Neuronal stem cell (in vitro differentiated cells): ENCODE results near the gene CEP68.
A peak's percentile ranks its signal among the peaks of the same experiment; 100 is the strongest.

Experiments used
- DNase-seq: peaks from one replicate; pipeline ENCODE4 v3.0.0-alpha.2; 2013; ENCODE audit warnings: low spot score
- H2AFZ ChIP-seq: one replicate; pipeline ENCODE4 v1.6.1; 2013; ENCODE audit warnings: mild to moderate bottlenecking, low read length, inconsistent platforms
- H2AK5ac ChIP-seq: 2 replicates; pipeline ENCODE4 v1.6.1; 2013; ENCODE audit warnings: low read depth, mild to moderate bottlenecking, inconsistent platforms, low read length, moderate library complexity, mixed read lengths
- H2BK120ac ChIP-seq: 2 replicates; pipeline ENCODE4 v1.6.1; 2013; ENCODE audit warnings: low read depth, mild to moderate bottlenecking, inconsistent platforms, low read length, moderate library complexity, mixed read lengths
- H2BK12ac ChIP-seq: one replicate; pipeline ENCODE4 v1.6.1; 2013; ENCODE audit warnings: low read length, inconsistent platforms
- H2BK15ac ChIP-seq: 2 replicates; pipeline ENCODE4 v1.6.1; 2013; ENCODE audit warnings: mild to moderate bottlenecking, low read length, inconsistent platforms, mixed read lengths
- H2BK5ac ChIP-seq: one replicate; pipeline ENCODE4 v1.6.1; 2013; ENCODE audit warnings: inconsistent platforms, mild to moderate bottlenecking, low read length, moderate library complexity
- H3K14ac ChIP-seq: one replicate; pipeline ENCODE4 v1.6.1; 2013; ENCODE audit warnings: low read length, inconsistent platforms
- H3K18ac ChIP-seq: 2 replicates; pipeline ENCODE4 v1.6.1; 2013; ENCODE audit warnings: low read length, inconsistent platforms
- H3K23ac ChIP-seq: 2 replicates; pipeline ENCODE4 v1.6.1; 2013; ENCODE audit warnings: low read depth, mild to moderate bottlenecking, mixed read lengths, low read length, inconsistent platforms; ENCODE audit not compliant: poor library complexity
- H3K27ac ChIP-seq: replicated peaks from 3 replicates; pipeline ENCODE4 v1.5.1; 2013; ENCODE audit warnings: low read length, inconsistent platforms
- H3K27me3 ChIP-seq, 3 experiments: 2 replicates each; pipeline ENCODE4 v1.6.1; 2013; ENCODE audit warnings: low read length in 3 of 3, mild to moderate bottlenecking in 2 of 3, inconsistent platforms in 1 of 3, low read depth in 1 of 3, mixed read lengths in 1 of 3, moderate library complexity in 1 of 3; ENCODE audit not compliant: control insufficient read depth in 3 of 3, insufficient read depth in 3 of 3
- H3K36me3 ChIP-seq, 2 donors: replicated peaks in 1 of 2; 2 replicates each; pipeline ENCODE4 v1.6.1; 2013; ENCODE audit warnings: low read length in 2 of 2; ENCODE audit not compliant: control insufficient read depth in 2 of 2, insufficient read depth in 2 of 2
- H3K4ac ChIP-seq: 2 replicates; pipeline ENCODE4 v1.6.1; 2013; ENCODE audit warnings: inconsistent platforms, mild to moderate bottlenecking, low read length, moderate library complexity
- H3K4me1 ChIP-seq, 2 donors: 1 replicate in 1 of 2; 2 replicates in 1 of 2; pipeline ENCODE4 v1.6.1; 2013; ENCODE audit warnings: low read length in 2 of 2, low read depth in 1 of 2; ENCODE audit not compliant: control insufficient read depth in 2 of 2, insufficient read depth in 1 of 2
- H3K4me2 ChIP-seq: one replicate; pipeline ENCODE4 v1.6.1; 2013; ENCODE audit warnings: mild to moderate bottlenecking, low read length, inconsistent platforms; ENCODE audit not compliant: insufficient read depth, poor library complexity, severe bottlenecking
- H3K4me3 ChIP-seq, 2 donors: 2 replicates each; pipeline ENCODE4 v1.5.1; 2013; ENCODE audit warnings: low read length in 2 of 2, mild to moderate bottlenecking in 2 of 2, inconsistent platforms in 1 of 2, moderate library complexity in 1 of 2
- H3K79me1 ChIP-seq: one replicate; pipeline ENCODE4 v1.6.1; 2013; ENCODE audit warnings: low read depth, mild to moderate bottlenecking, inconsistent platforms, low read length, moderate library complexity
- H3K9ac ChIP-seq: one replicate; pipeline ENCODE4 v1.6.1; 2013; ENCODE audit warnings: mild to moderate bottlenecking, low read depth, low read length, inconsistent platforms; ENCODE audit not compliant: poor library complexity
- H3K9me3 ChIP-seq, 2 donors: replicated peaks in 1 of 2; 2 replicates each; pipeline versions ENCODE3 to v1.6.1; 2013; ENCODE audit warnings: low read length in 2 of 2, mild to moderate bottlenecking in 2 of 2, inconsistent platforms in 1 of 2, low read depth in 1 of 2, mixed read lengths in 1 of 2, moderate library complexity in 1 of 2; ENCODE audit not compliant: control insufficient read depth in 2 of 2, insufficient read depth in 1 of 2
- H4K8ac ChIP-seq: one replicate; pipeline ENCODE4 v1.6.1; 2013; ENCODE audit warnings: low read depth, mild to moderate bottlenecking, inconsistent platforms, low read length, moderate library complexity
- H4K91ac ChIP-seq: one replicate; pipeline ENCODE4 v1.6.1; 2013; ENCODE audit warnings: low read length, low read depth, mild to moderate bottlenecking, inconsistent platforms; ENCODE audit not compliant: poor library complexity
- WGBS, 2 donors: extraction: QIAGEN DNeasy Blood & Tissue Kit; methylation state at CpG; one replicate each; pipeline ENCODE4 v1.1.7; 2013; ENCODE audit warnings: missing lambda C conversion rate in 2 of 2, mixed read lengths in 1 of 2; ENCODE audit not compliant: insufficient read length in 2 of 2, insufficient replicate concordance in 1 of 2; ENCODE audit errors: extremely low coverage in 2 of 2; 5-methylcytosine and 5-hydroxymethylcytosine counted together

The CEP68 gene

GRCh38 chr2:65128297-65129190 lies 72.3 kb downstream of the CEP68 start:
- Histone ChIP-seq H2BK120ac (no peak overlapping the region), H3K4ac (no peak overlapping the region), H2AK5ac (no peak overlapping the region), H2BK5ac (no peak overlapping the region), H4K8ac (no peak overlapping the region), H3K4me1 (peaks cover 4 to 6% of the 10 kb centered on the region in 2 donors), H3K9me3 (peaks cover 0 to 3% of the 10 kb centered on the region in 2 donors), H3K23ac (no peak overlapping the region), H2BK15ac (no peak overlapping the region), H3K36me3 (peaks cover 0 to under 1% of the 10 kb centered on the region in 2 donors), H2AFZ (no peak overlapping the region), H3K4me2 (peak overlapping the region; percentile 38), H3K18ac (no peak overlapping the region), H3K14ac (no peak overlapping the region), H3K27ac (no peak overlapping the region), H3K27me3 (no peaks in the 10 kb centered on the region), H4K91ac (no peak overlapping the region), H3K4me3 (peak overlapping the region; percentile 57 to 62), H3K79me1 (peaks cover 3% of the 10 kb centered on the region), H3K9ac (no peak overlapping the region), H2BK12ac (no peak overlapping the region)
- no peak for DNase-seq
- WGBS, 2 donors = no CpG with 5 or more reads among the region's 8 CpGs

GRCh38 chr2:65129286-65129825 lies 73.1 kb downstream of the CEP68 start:
- H3K4me3 ChIP-seq = peak overlapping the region; percentile 62 to 97

DNA sequence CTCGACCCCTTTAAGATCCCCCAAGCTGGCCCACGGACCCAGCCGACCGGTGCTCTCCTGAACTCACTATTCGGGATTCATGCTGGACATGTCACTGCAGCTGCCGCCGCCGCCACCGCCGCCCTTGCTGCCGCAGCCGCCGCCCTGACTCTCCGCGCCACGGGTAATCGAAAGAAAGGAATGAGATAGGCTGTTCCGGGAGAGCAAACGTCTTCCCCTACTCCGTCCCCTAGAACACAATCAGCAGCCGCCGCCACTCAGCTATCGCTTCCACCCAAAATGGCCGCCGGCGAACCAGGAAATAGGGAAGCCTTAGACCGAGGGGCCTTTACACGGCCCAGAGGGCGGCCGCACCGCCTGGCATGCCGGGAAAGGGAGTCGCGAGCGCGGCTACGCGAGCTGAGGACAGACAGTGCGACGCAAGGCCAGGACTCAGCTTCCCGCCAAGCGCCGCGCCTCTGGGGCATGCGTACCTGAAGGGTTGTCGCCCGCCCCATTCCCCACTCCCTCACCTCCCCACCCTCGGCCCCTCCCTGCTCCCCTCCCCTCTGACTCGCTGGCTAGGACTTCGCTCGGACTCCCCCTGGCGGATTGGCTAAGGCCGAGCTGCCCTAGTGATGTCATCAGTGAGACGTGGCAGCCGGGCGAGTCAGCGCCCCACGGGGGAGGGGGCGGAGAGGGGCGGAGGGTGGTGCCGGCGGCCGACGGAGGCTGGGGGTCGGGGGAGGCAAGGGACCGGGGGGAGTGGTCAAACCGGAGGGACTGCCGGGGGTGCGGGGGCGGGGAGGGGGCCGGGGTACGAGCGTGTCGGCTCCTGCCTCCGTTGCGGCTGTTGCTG lies 73.8 kb downstream of the CEP68 start, which contains the start of gene RAB1A:
Gene RAB1A (minus strand): TSS at position 281 of the 838 bp plus-strand sequence. CDS start 191 bp downstream, at position 90.
- Histone ChIP-seq H3K4ac (no peak within 1 kb of the TSS), H2BK120ac (no peak within 1 kb of the TSS), H2BK15ac (no peak within 1 kb of the TSS), H3K9ac (peak within 1 kb of the TSS; percentile 99), H2BK5ac (peak within 1 kb of the TSS; percentile 93), H3K14ac (peak within 1 kb of the TSS; percentile 100), H4K8ac (peak within 1 kb of the TSS; percentile 50), H3K23ac (peak within 1 kb of the TSS; percentile 98), H3K27ac (peak within 1 kb of the TSS; percentile 92), H3K4me3 (peak within 1 kb of the TSS; percentile 62 to 97), H3K4me1 (peaks cover 4 to 6% of the 10 kb centered on the region in 2 donors), H3K18ac (peak within 1 kb of the TSS; percentile 98), H2AFZ (peak within 1 kb of the TSS; percentile 95), H2AK5ac (peak within 1 kb of the TSS; percentile 57), H3K27me3 (no peaks in the 10 kb centered on the region), H3K9me3 (no peaks in the 10 kb centered on the region), H4K91ac (no peak within 1 kb of the TSS), H3K36me3 (no peaks in the 10 kb centered on the region), H3K4me2 (peak within 1 kb of the TSS; percentile 50), H3K79me1 (peaks cover 3% of the 10 kb centered on the region), H2BK12ac (no peak within 1 kb of the TSS)
- peak; percentile 99 for DNase-seq
- no CpG with 5 or more reads among the region's 76 CpGs for WGBS, 2 donors

More at GRCh38 chr2:65129286-65129825, 73.1 kb downstream of the CEP68 start:
- Histone ChIP-seq H3K18ac (peak overlapping the region; percentile 98), H3K4me1 (peaks cover 4 to 6% of the 10 kb centered on the region in 2 donors), H3K79me1 (peaks cover 3% of the 10 kb centered on the region), H3K27me3 (no peaks in the 10 kb centered on the region), H3K4me2 (peak overlapping the region; percentile 50), H3K4ac (no peak overlapping the region), H2AK5ac (peak overlapping the region; percentile 57), H4K8ac (peak overlapping the region; percentile 50), H2BK120ac (no peak overlapping the region), H3K14ac (peak overlapping the region; percentile 100), H2BK12ac (no peak overlapping the region), H4K91ac (no peak overlapping the region), H2AFZ (peak overlapping the region; percentile 95), H3K23ac (peak overlapping the region; percentile 98), H3K36me3 (no peaks in the 10 kb centered on the region), H3K9ac (peak overlapping the region; percentile 99), H3K9me3 (no peaks in the 10 kb centered on the region), H3K27ac (peak overlapping the region; percentile 92), H2BK15ac (no peak overlapping the region), H2BK5ac (peak overlapping the region; percentile 93)
- no CpG with 5 or more reads among the region's 29 CpGs for WGBS, 2 donors
- no peak for DNase-seq
